ENCODE results near the gene FBXL19. TPM values are rescaled to one million over a fixed set of nuclear protein-coding genes. Genes with fewer than 3 reads are reported as not detected.

The FBXL19 gene
- total RNA-seq, 1 donor from 2014 or later, result 19.4 TPM

DNA sequence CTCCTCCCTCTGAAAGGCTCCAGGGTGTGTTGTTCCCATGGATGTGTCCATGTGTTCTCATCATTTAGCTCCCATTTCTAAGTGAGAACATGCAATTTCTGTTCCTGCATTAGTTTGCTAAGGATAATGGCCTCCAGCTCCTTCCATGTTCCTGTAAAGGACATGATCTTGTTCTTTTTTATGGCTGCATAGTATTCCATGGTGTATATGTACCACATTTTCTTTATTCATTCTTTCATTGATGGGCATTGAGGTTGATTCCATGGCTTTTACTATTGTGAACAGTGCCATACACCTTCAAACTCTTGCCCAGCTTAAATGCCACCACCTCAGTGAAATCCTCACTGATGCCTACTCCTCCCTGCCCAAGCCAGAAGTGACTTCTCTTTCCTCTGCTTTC is 21.0 kb downstream of the FBXL19 start:
- H3K4me1 Mint-ChIP-seq (ENCODE audit: low read depth), result peaks cover 15% of the 10 kb centered on the region
- no peaks in the 10 kb centered on the region for H3K27me3 Mint-ChIP-seq (ENCODE audit: low read depth)
- H3K4me3 Mint-ChIP-seq (ENCODE audit: unreplicated experiment), result no peak overlapping the region
- no peak overlapping the region for H3K27ac Mint-ChIP-seq (ENCODE audit: unreplicated experiment)
- TF ChIP-seq, protein P1, sequence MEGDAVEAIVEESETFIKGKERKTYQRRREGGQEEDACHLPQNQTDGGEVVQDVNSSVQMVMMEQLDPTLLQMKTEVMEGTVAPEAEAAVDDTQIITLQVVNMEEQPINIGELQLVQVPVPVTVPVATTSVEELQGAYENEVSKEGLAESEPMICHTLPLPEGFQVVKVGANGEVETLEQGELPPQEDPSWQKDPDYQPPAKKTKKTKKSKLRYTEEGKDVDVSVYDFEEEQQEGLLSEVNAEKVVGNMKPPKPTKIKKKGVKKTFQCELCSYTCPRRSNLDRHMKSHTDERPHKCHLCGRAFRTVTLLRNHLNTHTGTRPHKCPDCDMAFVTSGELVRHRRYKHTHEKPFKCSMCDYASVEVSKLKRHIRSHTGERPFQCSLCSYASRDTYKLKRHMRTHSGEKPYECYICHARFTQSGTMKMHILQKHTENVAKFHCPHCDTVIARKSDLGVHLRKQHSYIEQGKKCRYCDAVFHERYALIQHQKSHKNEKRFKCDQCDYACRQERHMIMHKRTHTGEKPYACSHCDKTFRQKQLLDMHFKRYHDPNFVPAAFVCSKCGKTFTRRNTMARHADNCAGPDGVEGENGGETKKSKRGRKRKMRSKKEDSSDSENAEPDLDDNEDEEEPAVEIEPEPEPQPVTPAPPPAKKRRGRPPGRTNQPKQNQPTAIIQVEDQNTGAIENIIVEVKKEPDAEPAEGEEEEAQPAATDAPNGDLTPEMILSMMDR (IDR thresholded peaks at IDR 0.05), result no peak
- no peaks in the 10 kb centered on the region for H3K9me3 Mint-ChIP-seq (ENCODE audit: low read depth)
- peaks cover 8% of the 10 kb centered on the region for H3K36me3 Mint-ChIP-seq (ENCODE audit: low read depth)
- no peak for DNase-seq (ENCODE audit: low spot score)

DNA sequence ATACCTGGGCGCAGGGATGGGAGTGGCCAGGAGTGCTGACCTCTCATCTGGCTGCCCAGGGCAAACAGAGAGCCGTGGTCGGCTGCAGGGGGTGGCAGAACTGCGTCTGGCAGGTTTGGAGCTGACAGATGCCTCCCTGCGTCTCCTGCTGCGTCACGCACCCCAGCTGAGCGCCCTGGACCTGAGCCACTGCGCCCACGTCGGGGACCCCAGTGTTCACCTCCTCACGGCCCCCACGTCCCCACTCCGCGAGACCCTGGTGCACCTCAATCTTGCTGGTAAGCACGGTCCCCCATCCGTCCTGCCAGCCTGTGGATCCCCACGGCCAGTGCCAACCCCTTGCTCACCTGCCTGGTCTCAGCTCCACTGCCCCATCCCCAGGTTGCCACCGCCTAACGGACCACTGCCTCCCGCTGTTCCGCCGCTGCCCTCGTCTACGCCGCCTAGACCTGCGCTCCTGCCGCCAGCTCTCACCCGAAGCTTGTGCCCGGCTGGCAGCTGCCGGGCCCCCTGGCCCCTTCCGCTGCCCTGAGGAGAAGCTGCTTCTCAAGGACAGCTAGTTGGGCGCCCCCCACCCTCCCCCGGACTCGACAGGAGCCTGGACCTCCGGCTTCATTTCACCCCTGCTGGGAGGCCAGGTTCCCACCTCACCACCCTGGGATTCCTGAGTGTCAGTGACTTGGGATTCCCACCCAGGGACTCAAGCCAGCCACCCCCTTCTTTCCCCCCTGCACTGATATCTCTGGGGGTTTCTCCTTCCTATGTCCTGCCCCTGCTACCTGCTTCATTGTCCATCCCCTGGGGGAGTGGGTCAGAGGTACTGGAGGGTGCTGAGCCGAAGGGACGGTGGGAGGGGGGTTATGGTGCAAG is 23.5 kb downstream of the FBXL19 start:
- H3K4me1 Mint-ChIP-seq (ENCODE audit: low read depth), result peaks cover 28% of the 10 kb centered on the region
- H3K27me3 Mint-ChIP-seq (ENCODE audit: low read depth), result no peaks in the 10 kb centered on the region
- TF ChIP-seq, protein P1 (IDR thresholded peaks at IDR 0.05), result no peak
- H3K4me3 Mint-ChIP-seq (ENCODE audit: unreplicated experiment), result no peak overlapping the region
- H3K9me3 Mint-ChIP-seq (ENCODE audit: low read depth), result no peaks in the 10 kb centered on the region
- H3K27ac Mint-ChIP-seq (ENCODE audit: unreplicated experiment), result peak overlapping the region; percentile 12
- DNase-seq (ENCODE audit: low spot score), result peak; percentile 94
- H3K36me3 Mint-ChIP-seq (ENCODE audit: low read depth), result peaks cover 8% of the 10 kb centered on the region

DNA sequence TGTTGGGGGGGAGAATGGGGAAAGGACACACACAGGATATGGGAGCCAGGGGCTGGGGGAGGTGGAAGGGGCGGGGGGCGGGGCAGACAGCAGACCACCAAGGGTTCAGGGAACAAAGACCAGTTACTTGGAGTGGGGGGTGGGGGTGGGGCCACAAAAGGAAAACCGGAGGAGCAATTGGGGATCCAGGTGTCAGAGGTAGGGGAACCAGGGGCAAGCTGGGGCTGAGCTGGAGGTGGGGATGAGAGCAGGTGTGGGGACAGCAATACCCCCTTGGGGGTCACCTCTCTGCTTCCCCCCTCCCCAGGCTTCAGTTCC is 24.1 kb downstream of the FBXL19 start:
- Mint-ChIP-seq H3K27me3 (ENCODE audit: low read depth) (no peaks in the 10 kb centered on the region), H3K36me3 (ENCODE audit: low read depth) (peaks cover 8% of the 10 kb centered on the region), H3K4me1 (ENCODE audit: low read depth) (peaks cover 30% of the 10 kb centered on the region), H3K9me3 (ENCODE audit: low read depth) (no peaks in the 10 kb centered on the region), H3K4me3 (ENCODE audit: unreplicated experiment) (no peak overlapping the region), H3K27ac (ENCODE audit: unreplicated experiment) (peak overlapping the region; percentile 85)
- TF ChIP-seq, protein P1 (IDR thresholded peaks at IDR 0.05), result no peak
- DNase-seq (ENCODE audit: low spot score), result no peak

DNA sequence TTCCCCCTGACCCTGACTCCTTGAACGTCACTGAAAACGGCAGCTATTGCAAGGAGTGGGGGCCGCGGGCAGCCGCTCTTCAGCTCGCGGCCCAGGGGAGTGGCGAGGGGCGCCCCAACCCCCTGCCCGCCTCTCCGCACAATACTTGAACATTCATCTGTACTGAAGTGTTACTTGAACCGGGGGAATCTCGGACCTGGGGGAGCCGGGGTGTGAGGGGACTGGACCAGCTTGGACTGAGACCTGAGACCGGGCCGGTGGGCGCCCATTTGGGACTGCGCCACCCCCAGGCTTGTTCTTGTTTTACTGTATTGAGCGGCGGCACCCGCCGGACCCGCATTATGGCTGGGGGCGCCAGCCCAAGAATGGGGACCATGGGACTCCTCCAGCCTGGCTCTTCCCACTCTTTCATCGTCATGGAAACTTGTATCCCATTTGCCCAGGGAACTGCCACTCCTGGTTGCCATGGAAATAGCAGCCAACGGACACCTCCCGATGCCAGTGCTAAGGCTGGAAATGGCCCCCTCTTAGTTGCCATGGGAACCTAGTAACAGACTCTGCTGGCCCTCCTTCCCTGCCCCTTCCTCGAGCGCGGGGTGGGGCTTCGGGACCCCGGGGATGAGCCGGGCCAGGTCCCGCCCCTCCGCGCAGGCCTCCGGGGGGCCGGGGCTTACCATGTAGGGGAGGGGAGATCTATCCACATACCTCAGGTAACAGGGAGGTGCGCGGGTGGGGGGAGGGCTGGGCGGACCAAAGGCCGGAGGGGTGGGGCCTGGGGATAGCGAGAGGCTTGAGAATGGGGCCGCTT is 24.7 kb downstream of the FBXL19 start:
- no peaks in the 10 kb centered on the region for H3K9me3 Mint-ChIP-seq (ENCODE audit: low read depth)

More for the DNA sequence above, 24.7 kb downstream of the FBXL19 start:
- peak; percentile 95 for DNase-seq (ENCODE audit: low spot score)
- TF ChIP-seq, protein P1 (IDR thresholded peaks at IDR 0.05), result no peak
- Mint-ChIP-seq H3K27ac (ENCODE audit: unreplicated experiment) (peak overlapping the region; percentile 85), H3K4me3 (ENCODE audit: unreplicated experiment) (peak overlapping the region; percentile 86), H3K27me3 (ENCODE audit: low read depth) (no peaks in the 10 kb centered on the region), H3K4me1 (ENCODE audit: low read depth) (peaks cover 30% of the 10 kb centered on the region), H3K36me3 (ENCODE audit: low read depth) (peaks cover 5% of the 10 kb centered on the region)

All from chondrocyte (in vitro differentiated cells).